Activated CD8-positive, alpha-beta memory T cell treated with anti-CD3 and anti-CD28 coated beads for 36 hours (primary cell): Measurements from ENCODE around the gene CENPB. TPM values are rescaled to one million over a fixed set of nuclear protein-coding genes. Genes with fewer than 3 reads are reported as not detected.

Experiments
- CTCF ChIA-PET: fragments of 350-600 bp; sonication (Branson Sonifier 250); formaldehyde crosslinking; loops from one replicate; lab custom pipeline; 2021; ENCODE audit warnings: antibody characterized with exemption; lab: Charles Lee
- POLR2A ChIA-PET: fragments of 350-600 bp; sonication (Branson Sonifier 250); formaldehyde crosslinking; loops from one replicate; lab custom pipeline; 2021; ENCODE audit warnings: antibody characterized with exemption; lab: Charles Lee
- total RNA-seq, 2 experiments: library from RNA; stranded (reverse); gene quantifications; one replicate each; pipeline ENCODE4 v1.2.3, GENCODE V29; 2021

Gene CENPB
- total RNA-seq, 2 experiments from 2014 or later = 65.5 to 68.2 TPM

- ChIA-PET CTCF (interaction anchor here (4.0 kb wide), 1 partner anchor 12 kb away, joined by 12 read pairs; the partner anchor contains the start of gene CDC25B), POLR2A (interaction anchor here (1.5 kb wide), 1 partner anchor 16 kb away, joined by 5 read pairs; the partner anchor contains the start of gene ADISSP)
Observed at GRCh38 chr20:3783511-3784195, 2.9 kb downstream of the CENPB start.

GRCh38 chr20:3783068-3783489 is 3.5 kb downstream of the CENPB start:
- ChIA-PET POLR2A (no interaction called here), CTCF (interaction anchor here (2.0 kb wide), 1 partner anchor 37 kb away, joined by 4 read pairs; the partner anchor contains the start of gene AP5S1)

- ChIA-PET CTCF (interaction anchor here (2.0 kb wide), 1 partner anchor 38 kb away, joined by 4 read pairs; the partner anchor contains the start of gene AP5S1), POLR2A (no interaction called here)
Observed at GRCh38 chr20:3782597-3782996, 3.9 kb downstream of the CENPB start.

- CTCF ChIA-PET = interaction anchor here (1.2 to 2.0 kb wide), 4 partner anchors 13 to 70 kb away, joined by 3 to 5 read pairs (median 4); partner anchors contain the start of genes ADISSP and AP5S1
- POLR2A ChIA-PET = interaction anchor here (1.0 kb wide), 1 partner anchor 39 kb away, joined by 3 read pairs; the partner anchor contains the start of gene AP5S1
Observed at GRCh38 chr20:3781153-3781910, 5.2 kb downstream of the CENPB start, which contains the start of gene SPEF1. Gene SPEF1 (minus strand): TSS chr20:3781448. CDS start chr20:3781287, 161 bp downstream.

- CTCF ChIA-PET = interaction anchor here (0.8 to 2.5 kb wide), 6 partner anchors 7 to 76 kb away, joined by 3 to 15 read pairs (median 8); partner anchors contain the start of genes ADISSP, AP5S1 and CENPB
Observed at GRCh38 chr20:3778976-3779375, 7.6 kb downstream of the CENPB start.

GRCh38 chr20:3777716-3778629 is 8.6 kb downstream of the CENPB start:
- CTCF ChIA-PET = interaction anchor here (0.6 to 2.5 kb wide), 9 partner anchors 8 to 143 kb away, joined by 3 to 15 read pairs (median 5); partner anchors contain the start of genes AP5S1 and CENPB
- POLR2A ChIA-PET = interaction anchor here (2.0 kb wide), 1 partner anchor 10 kb away, joined by 13 read pairs; the partner anchor contains the start of gene ADISSP

More at GRCh38 chr20:3778976-3779375, 7.6 kb downstream of the CENPB start:
- POLR2A ChIA-PET = interaction anchor here (2.0 kb wide), 1 partner anchor 11 kb away, joined by 13 read pairs; the partner anchor contains the start of gene ADISSP

- POLR2A ChIA-PET = interaction anchor here (0.7 kb wide), 1 partner anchor 81 kb away, joined by 3 read pairs; no protein-coding TSS in a partner anchor
- CTCF ChIA-PET = interaction anchor here (0.6 to 2.5 kb wide), 8 partner anchors 8 to 144 kb away, joined by 3 to 15 read pairs (median 6); partner anchors contain the start of genes AP5S1 and CENPB
Observed at GRCh38 chr20:3777381-3777715, 9.2 kb downstream of the CENPB start.

GRCh38 chr20:3775457-3776108 is 11.0 kb downstream of the CENPB start:
- ChIA-PET POLR2A (no interaction called here), CTCF (no interaction called here)

GRCh38 chr20:3771552-3772058 is 14.9 kb downstream of the CENPB start:
- ChIA-PET CTCF (interaction anchor here (1.0 kb wide), 1 partner anchor 47 kb away, joined by 4 read pairs; no protein-coding TSS in a partner anchor), POLR2A (interaction anchor here (0.6 kb wide), 1 partner anchor 1030 kb away, joined by 3 read pairs; no protein-coding TSS in a partner anchor)

GRCh38 chr20:3768342-3769130 is 18.0 kb downstream of the CENPB start:
- POLR2A ChIA-PET = interaction anchor here (0.5 to 2.4 kb wide), 9 partner anchors 10 to 1358 kb away, joined by 3 to 13 read pairs (median 5); partner anchors contain the start of genes AP5S1, CDC25B, CDS2 and CENPB

GRCh38 chr20:3767427-3768341 is 18.9 kb downstream of the CENPB start, which contains the start of gene ADISSP:
Gene ADISSP (minus strand): TSS chr20:3767753. CDS start chr20:3760100, 7,653 bp downstream.
- CTCF ChIA-PET = interaction anchor here (0.6 to 2.2 kb wide), 14 partner anchors 9 to 457 kb away, joined by 3 to 18 read pairs (median 4); partner anchors contain the start of genes AP5S1, CDC25B, CENPB and MAVS
- POLR2A ChIA-PET = interaction anchor here (0.6 to 2.4 kb wide), 11 partner anchors 11 to 1359 kb away, joined by 3 to 15 read pairs (median 5); partner anchors contain the start of genes AP5S1, CDC25B, CDS2 and CENPB

More at GRCh38 chr20:3768342-3769130, 18.0 kb downstream of the CENPB start:
- CTCF ChIA-PET = interaction anchor here (0.7 to 2.2 kb wide), 20 partner anchors 9 to 317 kb away, joined by 3 to 18 read pairs (median 4); partner anchors contain the start of genes AP5S1, CDC25B, CENPB and MAVS

- CTCF ChIA-PET = interaction anchor here (1.2 to 2.2 kb wide), 6 partner anchors 12 to 53 kb away, joined by 4 to 18 read pairs (median 6); partner anchors contain the start of genes AP5S1 and CENPB
Observed at GRCh38 chr20:3767110-3767426, 19.5 kb downstream of the CENPB start.

GRCh38 chr20:3766422-3767109 is 20.0 kb downstream of the CENPB start:
- ChIA-PET CTCF (interaction anchor here (1.4 to 2.2 kb wide), 3 partner anchors 13 to 54 kb away, joined by 5 to 18 read pairs (median 7); partner anchors contain the start of gene AP5S1), POLR2A (interaction anchor here (0.5 to 2.4 kb wide), 4 partner anchors 15 to 87 kb away, joined by 3 to 9 read pairs (median 5); partner anchors contain the start of genes CDC25B and CENPB)

More at GRCh38 chr20:3767110-3767426, 19.5 kb downstream of the CENPB start:
- POLR2A ChIA-PET = interaction anchor here (0.7 to 2.4 kb wide), 6 partner anchors 12 to 1359 kb away, joined by 3 to 13 read pairs (median 6); partner anchors contain the start of genes AP5S1, CDC25B, CDS2 and CENPB
